Liver (tissue), 9 donors: ENCODE data around the gene AREG. TPM values are rescaled to one million over a fixed set of nuclear protein-coding genes. Genes with fewer than 3 reads are reported as not detected.

Experiments
- DNase-seq: peaks from one replicate; pipeline ENCODE4 v3.0.0-alpha.2; 2017; ENCODE audit warnings: low spot score
- H3K27ac ChIP-seq, 2 donors: one replicate each; pipeline ENCODE4 v1.7.0; 2013; ENCODE audit warnings: inconsistent platforms in 2 of 2, low read length in 2 of 2, control low read depth in 1 of 2, low read depth in 1 of 2, mild to moderate bottlenecking in 1 of 2
- H3K27me3 ChIP-seq, 4 donors: one replicate each; pipeline versions ENCODE4 v1.6.1 to v1.7.0; 2013; ENCODE audit warnings: low read length in 3 of 4, inconsistent platforms in 1 of 4, mild to moderate bottlenecking in 1 of 4, moderate library complexity in 1 of 4; ENCODE audit not compliant: control insufficient read depth in 4 of 4, insufficient read depth in 4 of 4
- H3K36me3 ChIP-seq, 4 donors: one replicate each; pipeline versions ENCODE4 v1.6.1 to v1.7.0; 2013; ENCODE audit warnings: low read length in 3 of 4, mild to moderate bottlenecking in 3 of 4, low read depth in 1 of 4, moderate library complexity in 1 of 4; ENCODE audit not compliant: control insufficient read depth in 4 of 4, insufficient read depth in 3 of 4
- H3K4me1 ChIP-seq, 4 donors: one replicate each; pipeline versions ENCODE4 v1.6.1 to v1.7.0; 2013; ENCODE audit warnings: low read length in 3 of 4, mild to moderate bottlenecking in 3 of 4, moderate library complexity in 1 of 4; ENCODE audit not compliant: control insufficient read depth in 4 of 4, insufficient read depth in 4 of 4
- H3K4me3 ChIP-seq, 3 donors: one replicate each; pipeline versions ENCODE4 v1.6.1 to v1.7.0; 2013; ENCODE audit warnings: low read length in 3 of 3, control low read depth in 1 of 3, low read depth in 1 of 3, mild to moderate bottlenecking in 1 of 3
- H3K9ac ChIP-seq, 2 donors: one replicate each; pipeline ENCODE4 v1.7.0; 2013; ENCODE audit warnings: low read length in 2 of 2, mild to moderate bottlenecking in 2 of 2, moderate library complexity in 2 of 2, control low read depth in 1 of 2, low read depth in 1 of 2
- H3K9me3 ChIP-seq, 4 donors: one replicate each; pipeline versions ENCODE4 v1.6.1 to v1.7.0; 2013; ENCODE audit warnings: low read length in 3 of 4; ENCODE audit not compliant: control insufficient read depth in 4 of 4
- EGR1 ChIP-seq, 2 donors: IDR thresholded peaks; 2 replicates each; pipeline ENCODE4 v1.6.1; 2016 to 2018; ENCODE audit warnings: antibody characterized with exemption in 2 of 2, low read depth in 2 of 2
- FOXA1 ChIP-seq: IDR thresholded peaks from 2 replicates; pipeline ENCODE4 v1.6.1; 2016; ENCODE audit warnings: antibody characterized with exemption
- FOXA2 ChIP-seq: IDR thresholded peaks from 2 replicates; pipeline ENCODE4 v1.6.1; 2016; ENCODE audit warnings: antibody characterized with exemption
- GABPA ChIP-seq, 2 donors: IDR thresholded peaks in 1 of 2; conservative IDR thresholded peaks in 1 of 2; 2 replicates each; pipeline ENCODE4 v1.6.1; 2016; ENCODE audit warnings: antibody characterized with exemption in 2 of 2, mild to moderate bottlenecking in 1 of 2, moderate library complexity in 1 of 2
- HNF4A ChIP-seq, 2 donors: conservative IDR thresholded peaks; 2 replicates each; pipeline ENCODE4 v1.6.1; 2016; ENCODE audit warnings: antibody characterized with exemption in 2 of 2, mild to moderate bottlenecking in 2 of 2
- HNF4G ChIP-seq: IDR thresholded peaks from 2 replicates; pipeline ENCODE4 v1.6.1; 2016; ENCODE audit warnings: antibody characterized with exemption
- JUND ChIP-seq, 2 donors: IDR thresholded peaks; 2 replicates each; pipeline ENCODE4 v1.6.1; 2016; ENCODE audit warnings: antibody characterized with exemption in 2 of 2
- NR2F2 ChIP-seq: IDR thresholded peaks from 2 replicates; pipeline ENCODE4 v1.6.1; 2016; ENCODE audit warnings: antibody characterized with exemption
- RAD21 ChIP-seq, 2 donors: IDR thresholded peaks; 2 replicates each; pipeline ENCODE4 v1.6.1; 2016; ENCODE audit warnings: antibody characterized with exemption in 2 of 2, mild to moderate bottlenecking in 2 of 2
- REST ChIP-seq: IDR thresholded peaks from 2 replicates; pipeline ENCODE4 v1.6.1; 2016; ENCODE audit warnings: antibody characterized with exemption, mild to moderate bottlenecking
- RXRA ChIP-seq, 2 donors: IDR thresholded peaks; 2 replicates each; pipeline ENCODE4 v1.6.1; 2017 to 2018; ENCODE audit warnings: antibody characterized with exemption in 2 of 2, mild to moderate bottlenecking in 1 of 2
- SP1 ChIP-seq: IDR thresholded peaks from 2 replicates; pipeline ENCODE4 v1.6.1; 2018; ENCODE audit warnings: antibody characterized with exemption, mild to moderate bottlenecking
- TAF1 ChIP-seq: conservative IDR thresholded peaks from 2 replicates; pipeline ENCODE4 v1.6.1; 2016; ENCODE audit warnings: antibody characterized with exemption, mild to moderate bottlenecking
- YY1 ChIP-seq: IDR thresholded peaks from 2 replicates; pipeline ENCODE4 v1.6.1; 2016; ENCODE audit warnings: antibody characterized with exemption, mild to moderate bottlenecking
- ZBTB33 ChIP-seq: IDR thresholded peaks from 2 replicates; pipeline ENCODE4 v1.6.1; 2016; ENCODE audit warnings: antibody characterized with exemption
- WGBS: extraction: QIAGEN DNeasy Blood & Tissue Kit; methylation state at CpG from one replicate; pipeline ENCODE4 v1.1.7; 2013; 5-methylcytosine and 5-hydroxymethylcytosine counted together
- polyA plus RNA-seq, 2 donors: library from polyadenylated mRNA; stranded (reverse) in 1 of 2; unstranded in 1 of 2; fragments of 200-250 nt in 1 of 2; fragments of >200 nt in 1 of 2; fragmentation: Nextera tagmentation in 1 of 2; extraction: Ambion mirVana in 1 of 2; gene quantifications; one replicate each; pipeline versions ENCODE4 v1.2.1 to v1.2.3, GENCODE V29; 2013 to 2015
- total RNA-seq, 2 donors: library from RNA; depleted of rRNA; stranded (reverse); fragments of >200 nt; gene quantifications; one replicate each; pipeline ENCODE4 v1.2.3, GENCODE V29; 2014
- TF ChIP-seq, protein P1 (sequence below): fragments of 150-350 bp; IDR thresholded peaks from 2 replicates; pipeline ENCODE4 v1.5.1; 2017; ENCODE audit warnings: improper control_type of control experiment, low read depth, low read length; ENCODE audit not compliant: missing input control
- TF ChIP-seq, protein P2 (sequence below): IDR thresholded peaks from 2 replicates; pipeline ENCODE4 v1.6.1; 2016; ENCODE audit warnings: antibody characterized with exemption
- donor health status: healthy.
- donor health status: healthy.
- donor health status: healthy.
- donor health status: healthy.
- donor health status: healthy.

AREG gene
- total and polyA plus RNA-seq, 4 donors = 0.06 to 0.71 TPM; not detected in 2

DNA sequence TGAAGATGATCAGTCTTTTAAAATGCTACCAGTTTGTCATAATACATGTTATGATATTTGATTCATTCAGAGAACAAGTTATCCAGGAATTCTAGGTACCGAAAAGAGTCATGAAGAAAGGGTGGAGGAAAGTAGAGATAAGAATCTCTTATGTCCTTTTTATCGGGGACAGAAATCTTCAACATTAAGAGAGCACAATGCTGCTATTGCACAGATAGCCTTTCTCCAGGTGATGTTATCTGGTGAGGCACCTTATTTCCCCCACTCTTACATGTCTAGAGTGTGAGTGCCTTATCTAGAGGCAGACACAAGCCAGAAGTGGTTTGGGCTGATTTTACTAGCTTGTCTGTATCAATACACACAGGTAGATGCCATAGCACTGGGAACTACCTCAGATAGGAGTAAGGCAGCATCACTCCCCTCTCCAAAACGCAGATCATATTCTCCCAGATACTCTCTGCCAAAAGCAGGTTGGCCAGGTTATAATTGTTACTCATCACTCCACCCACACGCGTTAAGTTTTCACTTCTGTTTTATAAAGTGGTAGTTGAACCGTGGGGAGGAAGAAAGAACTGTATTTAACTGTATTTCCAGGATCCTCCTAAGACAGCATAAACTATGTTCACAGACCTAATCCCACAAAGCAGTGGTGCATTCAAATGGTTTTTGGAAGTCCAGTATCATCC is 38.4 kb downstream of the AREG start:
- Histone ChIP-seq H3K9me3 (no peaks in the 10 kb centered on the region), H3K27ac (no peak overlapping the region), H3K4me3 (no peak overlapping the region), H3K36me3 (no peaks in the 10 kb centered on the region), H3K9ac (no peak overlapping the region), H3K4me1 (no peaks in the 10 kb centered on the region), H3K27me3 (peaks cover 0 to 4% (median 0%) of the 10 kb centered on the region in 4 donors)
- 77% methylated on average over 6 of the region's 6 CpGs for WGBS
- TF ChIP-seq FOXA2 (no peak), TAF1 (no peak), RAD21 (IDR thresholded peaks at IDR 0.05) (no peak)
- DNase-seq = no peak

DNA sequence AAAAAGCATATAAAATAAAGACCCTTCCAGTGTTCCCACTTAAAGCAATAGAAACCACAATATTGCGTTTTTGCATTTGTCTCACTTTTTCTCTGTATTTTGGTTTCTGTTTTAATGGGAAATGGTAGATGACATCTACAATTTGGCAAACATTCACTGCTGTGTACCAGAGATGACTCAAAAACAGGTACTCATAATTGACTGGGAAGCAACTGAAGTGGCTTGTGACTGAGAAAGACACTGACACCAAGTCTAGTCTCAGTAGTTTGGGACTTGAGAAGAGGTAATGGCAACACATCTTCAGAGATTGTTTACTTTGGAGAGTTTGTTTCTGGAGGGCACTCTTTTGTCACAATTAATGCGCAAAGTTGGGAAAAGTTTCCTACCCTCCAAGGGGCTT is 42.0 kb downstream of the AREG start:
- Histone ChIP-seq H3K9me3 (no peaks in the 10 kb centered on the region), H3K4me3 (no peak overlapping the region), H3K36me3 (no peaks in the 10 kb centered on the region), H3K27ac (no peak overlapping the region), H3K4me1 (no peaks in the 10 kb centered on the region), H3K27me3 (peaks cover 0 to 4% (median 0%) of the 10 kb centered on the region in 4 donors), H3K9ac (no peak overlapping the region)
- TF ChIP-seq HNF4G (no peak), SP1 (no peak), JUND (IDR thresholded peaks at IDR 0.05) (no peak), NR2F2 (no peak), YY1 (no peak), TAF1 (no peak), ZBTB33 (no peak), FOXA2 (no peak), GABPA (IDR thresholded peaks at IDR 0.05 in 1 of 2, conservative IDR thresholded peaks at IDR 0.05 in 1 of 2) (no peak), HNF4A (conservative IDR thresholded peaks at IDR 0.05) (no peak), REST (no peak), FOXA1 (no peak), RAD21 (IDR thresholded peaks at IDR 0.05) (no peak), RXRA (IDR thresholded peaks at IDR 0.05) (no peak), EGR1 (IDR thresholded peaks at IDR 0.05; ENCODE audit: low read depth in 2 of 2) (no peak)
- TF ChIP-seq, protein P1, sequence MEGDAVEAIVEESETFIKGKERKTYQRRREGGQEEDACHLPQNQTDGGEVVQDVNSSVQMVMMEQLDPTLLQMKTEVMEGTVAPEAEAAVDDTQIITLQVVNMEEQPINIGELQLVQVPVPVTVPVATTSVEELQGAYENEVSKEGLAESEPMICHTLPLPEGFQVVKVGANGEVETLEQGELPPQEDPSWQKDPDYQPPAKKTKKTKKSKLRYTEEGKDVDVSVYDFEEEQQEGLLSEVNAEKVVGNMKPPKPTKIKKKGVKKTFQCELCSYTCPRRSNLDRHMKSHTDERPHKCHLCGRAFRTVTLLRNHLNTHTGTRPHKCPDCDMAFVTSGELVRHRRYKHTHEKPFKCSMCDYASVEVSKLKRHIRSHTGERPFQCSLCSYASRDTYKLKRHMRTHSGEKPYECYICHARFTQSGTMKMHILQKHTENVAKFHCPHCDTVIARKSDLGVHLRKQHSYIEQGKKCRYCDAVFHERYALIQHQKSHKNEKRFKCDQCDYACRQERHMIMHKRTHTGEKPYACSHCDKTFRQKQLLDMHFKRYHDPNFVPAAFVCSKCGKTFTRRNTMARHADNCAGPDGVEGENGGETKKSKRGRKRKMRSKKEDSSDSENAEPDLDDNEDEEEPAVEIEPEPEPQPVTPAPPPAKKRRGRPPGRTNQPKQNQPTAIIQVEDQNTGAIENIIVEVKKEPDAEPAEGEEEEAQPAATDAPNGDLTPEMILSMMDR = no peak
- TF ChIP-seq, protein P2, sequence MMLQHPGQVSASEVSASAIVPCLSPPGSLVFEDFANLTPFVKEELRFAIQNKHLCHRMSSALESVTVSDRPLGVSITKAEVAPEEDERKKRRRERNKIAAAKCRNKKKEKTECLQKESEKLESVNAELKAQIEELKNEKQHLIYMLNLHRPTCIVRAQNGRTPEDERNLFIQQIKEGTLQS = no peak
- 88% methylated on average over 2 of the region's 2 CpGs for WGBS
- no peak for DNase-seq
